C4-2B (cell line): ENCODE measurements around the gene SYT4.

Source experiments
- ZFX ChIP-seq: fragments of 450-650 bp; IDR thresholded peaks from 2 replicates; pipeline ENCODE4 v1.6.1; 2017
- TF ChIP-seq, protein P1 (sequence below): fragments of 450-650 bp; conservative IDR thresholded peaks from 2 replicates; pipeline ENCODE4 v1.5.1; 2017; ENCODE audit warnings: mild to moderate bottlenecking

DNA sequence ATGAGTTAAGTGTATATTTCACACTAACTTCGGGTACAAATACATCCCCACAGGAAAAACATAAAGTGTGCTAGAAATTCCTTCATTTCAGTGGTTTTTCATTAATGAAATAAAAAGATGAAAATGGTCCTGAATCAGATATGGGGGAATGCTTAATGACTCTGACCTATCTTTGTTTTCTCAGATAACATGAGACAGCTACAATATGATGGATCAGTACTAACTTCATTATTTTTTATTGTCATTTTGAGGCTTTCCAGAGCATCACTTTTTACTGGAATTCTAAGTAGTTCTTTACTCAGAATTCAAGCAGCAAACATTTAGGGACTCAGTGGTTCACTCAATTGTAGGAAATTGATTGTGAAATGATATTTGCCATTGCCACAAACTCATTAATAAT is 2.8 kb downstream of the SYT4 start:
- TF ChIP-seq, protein P1, sequence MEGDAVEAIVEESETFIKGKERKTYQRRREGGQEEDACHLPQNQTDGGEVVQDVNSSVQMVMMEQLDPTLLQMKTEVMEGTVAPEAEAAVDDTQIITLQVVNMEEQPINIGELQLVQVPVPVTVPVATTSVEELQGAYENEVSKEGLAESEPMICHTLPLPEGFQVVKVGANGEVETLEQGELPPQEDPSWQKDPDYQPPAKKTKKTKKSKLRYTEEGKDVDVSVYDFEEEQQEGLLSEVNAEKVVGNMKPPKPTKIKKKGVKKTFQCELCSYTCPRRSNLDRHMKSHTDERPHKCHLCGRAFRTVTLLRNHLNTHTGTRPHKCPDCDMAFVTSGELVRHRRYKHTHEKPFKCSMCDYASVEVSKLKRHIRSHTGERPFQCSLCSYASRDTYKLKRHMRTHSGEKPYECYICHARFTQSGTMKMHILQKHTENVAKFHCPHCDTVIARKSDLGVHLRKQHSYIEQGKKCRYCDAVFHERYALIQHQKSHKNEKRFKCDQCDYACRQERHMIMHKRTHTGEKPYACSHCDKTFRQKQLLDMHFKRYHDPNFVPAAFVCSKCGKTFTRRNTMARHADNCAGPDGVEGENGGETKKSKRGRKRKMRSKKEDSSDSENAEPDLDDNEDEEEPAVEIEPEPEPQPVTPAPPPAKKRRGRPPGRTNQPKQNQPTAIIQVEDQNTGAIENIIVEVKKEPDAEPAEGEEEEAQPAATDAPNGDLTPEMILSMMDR: no peak
- no peak for TF ChIP-seq ZFX
